SU-DHL-6 (cell line): ENCODE data around the gene RPS3.
A peak's percentile ranks its signal among the peaks of the same experiment; 100 is the strongest.

ENCODE experiments used
- H2AFZ ChIP-seq: fragments of 200-600 bp; sonication (generic); 2 replicates; pipeline ENCODE4 v1.6.1; 2014; ENCODE audit warnings: low read depth, mild to moderate bottlenecking, moderate library complexity, mixed read lengths, antibody characterized with exemption, low read length; ENCODE audit not compliant: severe bottlenecking
- H3F3A ChIP-seq: fragments of 200-600 bp; shearing (Covaris generic); 2 replicates; pipeline ENCODE4 v1.6.0; 2016; ENCODE audit warnings: antibody characterized with exemption, mild to moderate bottlenecking; ENCODE audit not compliant: insufficient read depth
- H3K27ac ChIP-seq: fragments of 200-600 bp; sonication (generic); 2 replicates; pipeline ENCODE4 v1.5.1; 2016; ENCODE audit warnings: low read depth, mild to moderate bottlenecking, low read length, moderate library complexity, mixed read lengths
- H3K27me3 ChIP-seq: fragments of 200-600 bp; sonication (generic), shearing (Covaris generic); 2 replicates; pipeline ENCODE4 v1.6.0; 2014; ENCODE audit warnings: mild to moderate bottlenecking, low read length
- H3K36me3 ChIP-seq: fragments of 200-600 bp; sonication (generic); 2 replicates; pipeline ENCODE4 v1.6.1; 2014; ENCODE audit warnings: mild to moderate bottlenecking, low read length, mixed read lengths
- H3K4me2 ChIP-seq: fragments of 300-600, 200-600 bp; shearing (Covaris generic), sonication (generic); 2 replicates; pipeline ENCODE4 v1.6.0; 2014; ENCODE audit warnings: low read length, low read depth, mild to moderate bottlenecking; ENCODE audit not compliant: poor library complexity, severe bottlenecking
- H3K4me3 ChIP-seq: fragments of 200-600 bp; sonication (generic); 2 replicates; pipeline ENCODE4 v1.5.1; 2014; ENCODE audit warnings: antibody characterized with exemption, low read length, mild to moderate bottlenecking, mixed read lengths; ENCODE audit not compliant: insufficient read depth, poor library complexity, severe bottlenecking
- H3K79me2 ChIP-seq: fragments of 200-600 bp; sonication (generic); 2 replicates; pipeline ENCODE4 v1.6.1; 2014; ENCODE audit warnings: mild to moderate bottlenecking, low read length, moderate library complexity; ENCODE audit not compliant: insufficient read depth
- H3K9ac ChIP-seq: fragments of 200-600 bp; sonication (generic); 2 replicates; pipeline ENCODE4 v1.7.0; 2014; ENCODE audit warnings: mild to moderate bottlenecking, low read length
- H3K9me2 ChIP-seq: fragments of 200-600 bp; sonication (generic); replicated peaks from 2 replicates; pipeline ENCODE4 v1.6.1; 2014; ENCODE audit warnings: low read length; ENCODE audit not compliant: insufficient read depth
- H3K9me3 ChIP-seq: fragments of 200-600 bp; sonication (generic); 2 replicates; pipeline ENCODE4 v1.6.1; 2014; ENCODE audit warnings: low read length, mixed read lengths; ENCODE audit not compliant: insufficient read depth
- H4K20me1 ChIP-seq: fragments of 200-600 bp; sonication (generic); 2 replicates; pipeline ENCODE4 v1.6.1; 2014; ENCODE audit warnings: low read depth, mild to moderate bottlenecking, antibody characterized with exemption, low read length, moderate library complexity, mixed read lengths
- EZH2phosphoT487 ChIP-seq: fragments of 200-600 bp; sonication (generic), shearing (Covaris generic); conservative IDR thresholded peaks from 2 replicates; pipeline ENCODE4 v1.6.1; 2018; ENCODE audit warnings: mild to moderate bottlenecking, antibody characterized with exemption, low read length, moderate library complexity, mixed read lengths
- TF ChIP-seq, protein P1 (sequence below): fragments of 200-600 bp; sonication (generic); IDR thresholded peaks from one replicate; pipeline ENCODE4 v1.5.1; 2017; ENCODE audit warnings: antibody characterized with exemption, mild to moderate bottlenecking, low read length, moderate library complexity; ENCODE audit not compliant: insufficient read depth, poor library complexity, severe bottlenecking

The RPS3 gene

DNA sequence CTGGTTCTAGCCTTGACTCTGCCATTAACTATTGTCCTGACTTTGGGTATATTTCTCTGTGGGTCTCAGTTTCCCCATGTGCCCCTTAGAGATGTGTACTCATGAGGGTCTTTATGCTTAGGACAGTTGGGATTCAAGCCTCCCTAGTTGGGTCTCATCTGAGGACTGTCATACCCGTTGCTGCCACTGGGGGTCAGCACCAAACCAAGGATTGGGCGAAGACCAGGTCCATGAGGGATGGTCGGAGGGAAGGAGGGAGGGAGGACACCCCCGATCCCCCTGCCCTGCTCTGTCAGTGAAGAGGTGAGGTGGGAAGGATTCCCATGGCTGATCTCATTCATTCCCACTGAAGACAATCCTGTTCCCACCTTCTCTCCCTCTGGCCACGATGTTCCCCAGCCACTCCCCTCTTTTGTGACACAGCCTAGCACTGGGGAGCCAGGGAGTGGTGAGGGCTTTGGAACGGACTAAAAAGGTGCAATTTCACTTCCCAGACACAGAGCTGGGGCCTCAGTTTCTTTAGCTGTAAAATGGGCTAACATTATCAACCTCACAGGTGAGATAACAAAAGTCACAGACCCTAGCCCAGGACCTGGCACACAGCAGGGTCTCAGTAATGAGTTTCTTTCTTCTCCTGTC lies 46.1 kb downstream of the RPS3 start:
- Histone ChIP-seq H3K27ac (no peak overlapping the region), H3K9ac (no peak overlapping the region), H3K27me3 (no peaks in the 10 kb centered on the region), H3K36me3 (no peaks in the 10 kb centered on the region), H4K20me1 (no peaks in the 10 kb centered on the region), H3F3A (no peaks in the 10 kb centered on the region), H3K9me2 (no peaks in the 10 kb centered on the region), H3K9me3 (no peaks in the 10 kb centered on the region), H2AFZ (no peak overlapping the region), H3K4me3 (no peak overlapping the region), H3K4me2 (no peak overlapping the region), H3K79me2 (no peaks in the 10 kb centered on the region)
- TF ChIP-seq EZH2phosphoT487, result no peak
- TF ChIP-seq, protein P1, sequence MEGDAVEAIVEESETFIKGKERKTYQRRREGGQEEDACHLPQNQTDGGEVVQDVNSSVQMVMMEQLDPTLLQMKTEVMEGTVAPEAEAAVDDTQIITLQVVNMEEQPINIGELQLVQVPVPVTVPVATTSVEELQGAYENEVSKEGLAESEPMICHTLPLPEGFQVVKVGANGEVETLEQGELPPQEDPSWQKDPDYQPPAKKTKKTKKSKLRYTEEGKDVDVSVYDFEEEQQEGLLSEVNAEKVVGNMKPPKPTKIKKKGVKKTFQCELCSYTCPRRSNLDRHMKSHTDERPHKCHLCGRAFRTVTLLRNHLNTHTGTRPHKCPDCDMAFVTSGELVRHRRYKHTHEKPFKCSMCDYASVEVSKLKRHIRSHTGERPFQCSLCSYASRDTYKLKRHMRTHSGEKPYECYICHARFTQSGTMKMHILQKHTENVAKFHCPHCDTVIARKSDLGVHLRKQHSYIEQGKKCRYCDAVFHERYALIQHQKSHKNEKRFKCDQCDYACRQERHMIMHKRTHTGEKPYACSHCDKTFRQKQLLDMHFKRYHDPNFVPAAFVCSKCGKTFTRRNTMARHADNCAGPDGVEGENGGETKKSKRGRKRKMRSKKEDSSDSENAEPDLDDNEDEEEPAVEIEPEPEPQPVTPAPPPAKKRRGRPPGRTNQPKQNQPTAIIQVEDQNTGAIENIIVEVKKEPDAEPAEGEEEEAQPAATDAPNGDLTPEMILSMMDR, result peak; percentile 91

GRCh38 chr11:75447415-75447814 lies 48.1 kb downstream of the RPS3 start:
- no peak overlapping the region for H2AFZ ChIP-seq
- no peak overlapping the region for H3K4me2 ChIP-seq
- no peak overlapping the region for H3K4me3 ChIP-seq
- no peaks in the 10 kb centered on the region for H3K27me3 ChIP-seq
- no peaks in the 10 kb centered on the region for H3K9me3 ChIP-seq
- no peaks in the 10 kb centered on the region for H3K9me2 ChIP-seq
- H3K36me3 ChIP-seq, result no peaks in the 10 kb centered on the region
- no peaks in the 10 kb centered on the region for H3K79me2 ChIP-seq
- H3K27ac ChIP-seq, result no peak overlapping the region
- TF ChIP-seq, protein P1, result no peak
- no peaks in the 10 kb centered on the region for H3F3A ChIP-seq
- no peaks in the 10 kb centered on the region for H4K20me1 ChIP-seq
- H3K9ac ChIP-seq, result no peak overlapping the region

GRCh38 chr11:75449271-75449670 lies 50.0 kb downstream of the RPS3 start:
- Histone ChIP-seq H2AFZ (no peak overlapping the region), H3K27ac (no peak overlapping the region), H3K4me3 (no peak overlapping the region), H3K9me3 (no peaks in the 10 kb centered on the region), H3K9me2 (no peaks in the 10 kb centered on the region), H3F3A (no peaks in the 10 kb centered on the region), H3K36me3 (no peaks in the 10 kb centered on the region), H3K4me2 (no peak overlapping the region), H4K20me1 (no peaks in the 10 kb centered on the region), H3K27me3 (no peaks in the 10 kb centered on the region), H3K79me2 (no peaks in the 10 kb centered on the region), H3K9ac (no peak overlapping the region)
- TF ChIP-seq, protein P1, result no peak
- TF ChIP-seq EZH2phosphoT487, result no peak
